ENCODE results near the gene EN2. TPM values are rescaled to one million over a fixed set of nuclear protein-coding genes. Genes with fewer than 3 reads are reported as not detected.

The EN2 gene
- polyA plus RNA-seq, 1 donor from 2014 or later, result not detected

- peaks cover 4% of the 10 kb centered on the region for H3K36me3 Mint-ChIP-seq
- peaks cover 3% of the 10 kb centered on the region for H3K27me3 Mint-ChIP-seq
- H3K9me3 Mint-ChIP-seq, result peaks cover 0 to 8% (median 0%) of the 10 kb centered on the region in 3 donors
- peak overlapping the region; percentile 60 to 88 (median 84) for H3K4me3 Mint-ChIP-seq
- peak overlapping the region in 2 of 3 donors; percentile 59 to 74 for H3K27ac Mint-ChIP-seq
- peaks cover 20 to 27% (median 25%) of the 10 kb centered on the region in 3 donors for H3K4me1 Mint-ChIP-seq
Measured at GRCh38 chr7:155489158-155489840, 31.4 kb downstream of the EN2 start.

DNA sequence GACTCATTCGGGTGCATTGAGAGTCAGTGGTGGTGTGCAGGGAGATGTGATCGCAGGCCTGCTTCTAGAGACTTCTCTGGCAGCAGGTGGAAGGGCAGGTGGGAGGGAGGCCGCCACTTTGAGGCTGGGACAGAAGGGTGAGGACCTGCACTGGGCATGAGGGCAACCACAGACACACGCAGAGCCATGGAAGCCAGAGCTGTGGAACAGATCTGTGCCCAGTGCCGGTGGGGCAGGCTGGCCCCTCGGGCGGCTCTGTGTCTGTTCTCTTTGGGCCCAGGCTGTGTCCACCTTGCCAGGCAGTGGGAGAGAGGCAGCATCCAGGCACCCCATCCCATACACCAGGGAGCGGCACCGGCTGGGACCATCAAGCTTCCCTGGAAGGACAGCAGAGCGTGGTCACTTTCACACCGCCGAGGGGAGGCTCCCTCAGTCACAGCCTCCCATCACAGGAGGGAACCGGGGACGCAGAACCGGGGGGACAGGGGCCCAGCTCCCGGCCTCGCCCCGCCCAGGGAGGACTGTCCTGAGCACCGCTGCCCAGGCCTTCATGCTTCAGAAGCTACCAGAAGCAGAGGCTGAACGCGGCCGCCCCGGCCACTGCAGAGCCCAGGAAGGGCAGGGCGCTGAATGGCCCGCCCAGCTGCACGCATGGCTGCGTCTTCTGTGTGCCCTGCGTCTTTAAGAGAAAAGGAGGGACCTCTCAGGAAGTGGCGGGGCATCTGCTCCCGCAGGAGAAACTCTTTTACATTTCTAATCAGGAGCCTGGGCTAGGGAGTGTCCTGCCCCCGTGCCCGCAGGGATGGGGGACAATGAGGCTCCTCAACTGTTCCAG lies 32.1 kb downstream of the EN2 start:
- Mint-ChIP-seq H3K4me1 (peaks cover 20 to 27% (median 25%) of the 10 kb centered on the region in 3 donors), H3K27me3 (peaks cover 4% of the 10 kb centered on the region), H3K4me3 (peak overlapping the region; percentile 88 to 98 (median 92)), H3K9me3 (peaks cover 0 to 8% (median 0%) of the 10 kb centered on the region in 3 donors), H3K27ac (peak overlapping the region; percentile 6 to 85 (median 59)), H3K36me3 (peaks cover 4% of the 10 kb centered on the region)

DNA sequence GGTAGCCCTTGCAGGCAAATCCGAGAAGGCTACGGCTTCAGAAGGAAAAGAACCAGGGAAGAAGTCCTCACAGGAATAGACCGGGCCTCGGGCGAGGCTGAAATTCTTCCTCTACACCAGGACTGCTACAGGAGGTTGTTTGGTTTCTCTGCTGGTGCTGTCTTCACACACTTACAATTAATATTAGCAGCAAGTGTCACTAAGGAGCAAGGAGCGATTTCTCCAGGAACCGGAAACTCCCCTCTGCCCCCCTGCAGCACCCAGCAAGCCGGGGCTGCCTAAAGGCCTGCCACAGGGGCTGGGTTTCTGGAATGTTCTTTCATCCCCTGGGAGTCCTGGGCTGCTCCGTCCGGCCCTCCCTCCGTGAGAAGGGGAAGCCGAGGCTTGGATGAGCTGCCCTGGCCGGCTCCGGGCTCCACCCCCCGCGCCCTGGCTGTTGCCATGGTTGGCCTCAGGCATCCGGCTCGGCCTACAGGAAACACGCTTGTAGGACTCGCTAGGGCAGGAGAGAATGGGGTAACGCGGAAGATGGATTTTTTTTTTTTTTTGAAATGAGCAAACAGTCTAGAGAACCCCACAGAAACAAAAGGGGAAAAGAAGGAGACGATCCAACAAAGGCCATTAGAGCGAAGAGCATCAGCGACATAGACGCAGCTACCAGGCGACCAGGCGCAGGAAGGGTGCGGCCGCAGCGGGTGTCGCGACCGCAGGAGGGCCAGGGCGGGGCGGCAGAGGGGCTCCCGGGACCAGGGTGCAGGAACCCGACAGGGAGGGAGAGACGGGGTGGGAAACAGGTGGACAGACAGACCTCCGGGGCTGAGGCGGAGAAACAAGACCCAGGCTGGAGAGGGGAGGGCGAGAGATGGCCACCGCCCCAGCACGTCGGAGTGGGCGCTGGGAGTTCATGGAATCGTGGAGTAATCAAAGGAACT lies 33.0 kb downstream of the EN2 start:
- H3K36me3 Mint-ChIP-seq, result peaks cover 4% of the 10 kb centered on the region
- H3K4me3 Mint-ChIP-seq, result peak overlapping the region; percentile 88 to 98 (median 92)
- H3K27me3 Mint-ChIP-seq, result peaks cover 7% of the 10 kb centered on the region
- H3K9me3 Mint-ChIP-seq, result peaks cover 0 to 8% (median 0%) of the 10 kb centered on the region in 3 donors
- peak overlapping the region; percentile 6 to 100 (median 85) for H3K27ac Mint-ChIP-seq
- peaks cover 20 to 27% (median 25%) of the 10 kb centered on the region in 3 donors for H3K4me1 Mint-ChIP-seq

GRCh38 chr7:155491812-155492211 lies 33.9 kb downstream of the EN2 start:
- peak overlapping the region; percentile 83 to 89 (median 88) for H3K4me3 Mint-ChIP-seq
- H3K9me3 Mint-ChIP-seq, result peaks cover 0 to 8% (median 0%) of the 10 kb centered on the region in 3 donors
- H3K36me3 Mint-ChIP-seq, result peaks cover 4% of the 10 kb centered on the region
- peak overlapping the region in 2 of 3 donors; percentile 85 to 89 for H3K27ac Mint-ChIP-seq
- H3K27me3 Mint-ChIP-seq, result peaks cover 8% of the 10 kb centered on the region
- H3K4me1 Mint-ChIP-seq, result peaks cover 20 to 27% (median 25%) of the 10 kb centered on the region in 3 donors

DNA sequence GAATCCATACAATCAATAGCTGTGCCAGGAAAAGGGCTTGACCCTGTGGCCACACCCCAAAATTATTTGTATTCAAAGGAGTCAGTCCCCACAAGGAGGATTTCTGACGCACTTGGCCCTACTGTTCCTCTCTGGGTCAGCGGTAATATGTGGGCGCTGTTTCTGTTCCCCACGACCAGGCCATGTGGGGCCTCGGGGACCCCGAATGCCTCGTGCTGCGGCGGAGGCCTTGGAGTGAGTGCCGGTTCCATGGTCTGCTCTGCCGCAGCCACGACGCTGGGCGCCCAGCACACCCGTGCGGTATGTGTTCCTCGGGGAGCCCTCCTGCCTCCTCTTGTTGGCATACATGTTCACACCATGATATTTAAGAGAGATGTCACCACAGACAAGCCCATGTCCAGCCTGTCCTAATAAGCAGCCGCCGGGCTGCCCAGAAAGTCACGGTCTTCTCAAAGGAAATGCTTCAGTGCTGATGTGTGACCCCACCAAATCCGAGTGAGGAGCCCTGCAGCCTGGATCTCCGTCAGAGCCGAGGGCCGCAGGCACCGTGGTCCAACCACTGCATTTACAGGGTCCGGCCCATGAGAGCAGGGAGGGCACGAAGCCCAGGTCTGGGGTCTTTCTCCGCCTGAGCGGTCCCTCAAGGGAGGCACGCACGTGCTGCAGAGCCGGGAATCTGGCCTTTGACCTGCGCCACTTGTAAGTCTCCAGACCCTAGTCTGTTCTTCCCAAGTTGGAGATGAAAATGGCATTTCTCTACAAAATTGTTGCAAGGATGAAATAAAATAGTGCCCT lies 36.0 kb downstream of the EN2 start:
- H3K27ac Mint-ChIP-seq, result no peak overlapping the region
- H3K4me1 Mint-ChIP-seq, result peaks cover 16 to 24% (median 21%) of the 10 kb centered on the region in 3 donors

DNA sequence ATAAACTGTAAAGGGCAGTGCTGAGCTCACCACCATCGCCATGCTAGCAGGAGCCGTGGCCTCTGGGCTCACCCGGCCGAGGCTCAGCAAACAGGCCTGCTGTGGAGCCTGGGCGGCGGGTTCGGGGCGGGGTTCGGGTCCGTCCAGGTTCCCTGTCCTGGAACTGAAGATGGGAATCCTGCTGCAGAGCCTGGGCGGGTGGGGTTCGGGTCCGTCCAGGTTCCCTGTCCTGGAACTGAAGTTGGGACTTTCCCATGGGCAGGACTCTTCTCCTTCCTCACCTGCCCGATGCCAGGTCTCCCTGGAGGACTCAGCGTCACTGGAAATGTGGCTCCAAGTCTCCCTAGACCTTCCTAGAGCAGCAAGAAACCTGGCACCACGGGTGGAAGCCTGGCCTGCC lies 36.6 kb downstream of the EN2 start:
- Mint-ChIP-seq H3K4me3 (no peak overlapping the region), H3K27ac (no peak overlapping the region), H3K9me3 (peaks cover 0 to 8% (median 0%) of the 10 kb centered on the region in 3 donors), H3K36me3 (no peaks in the 10 kb centered on the region), H3K27me3 (peaks cover 19% of the 10 kb centered on the region), H3K4me1 (peaks cover 11 to 18% (median 15%) of the 10 kb centered on the region in 3 donors)

More for the DNA sequence above, 36.0 kb downstream of the EN2 start:
- Mint-ChIP-seq H3K4me3 (no peak overlapping the region), H3K36me3 (peaks cover under 1% of the 10 kb centered on the region), H3K27me3 (peaks cover 15% of the 10 kb centered on the region), H3K9me3 (peaks cover 0 to 8% (median 0%) of the 10 kb centered on the region in 3 donors)

- H3K4me3 Mint-ChIP-seq, result no peak overlapping the region
- H3K27me3 Mint-ChIP-seq, result peaks cover 24% of the 10 kb centered on the region
- H3K9me3 Mint-ChIP-seq, result peaks cover 0 to 8% (median 0%) of the 10 kb centered on the region in 3 donors
- H3K4me1 Mint-ChIP-seq, result peaks cover 6 to 14% (median 10%) of the 10 kb centered on the region in 3 donors
- no peak overlapping the region for H3K27ac Mint-ChIP-seq
- no peaks in the 10 kb centered on the region for H3K36me3 Mint-ChIP-seq
Measured at GRCh38 chr7:155495440-155496248, 37.7 kb downstream of the EN2 start.

DNA sequence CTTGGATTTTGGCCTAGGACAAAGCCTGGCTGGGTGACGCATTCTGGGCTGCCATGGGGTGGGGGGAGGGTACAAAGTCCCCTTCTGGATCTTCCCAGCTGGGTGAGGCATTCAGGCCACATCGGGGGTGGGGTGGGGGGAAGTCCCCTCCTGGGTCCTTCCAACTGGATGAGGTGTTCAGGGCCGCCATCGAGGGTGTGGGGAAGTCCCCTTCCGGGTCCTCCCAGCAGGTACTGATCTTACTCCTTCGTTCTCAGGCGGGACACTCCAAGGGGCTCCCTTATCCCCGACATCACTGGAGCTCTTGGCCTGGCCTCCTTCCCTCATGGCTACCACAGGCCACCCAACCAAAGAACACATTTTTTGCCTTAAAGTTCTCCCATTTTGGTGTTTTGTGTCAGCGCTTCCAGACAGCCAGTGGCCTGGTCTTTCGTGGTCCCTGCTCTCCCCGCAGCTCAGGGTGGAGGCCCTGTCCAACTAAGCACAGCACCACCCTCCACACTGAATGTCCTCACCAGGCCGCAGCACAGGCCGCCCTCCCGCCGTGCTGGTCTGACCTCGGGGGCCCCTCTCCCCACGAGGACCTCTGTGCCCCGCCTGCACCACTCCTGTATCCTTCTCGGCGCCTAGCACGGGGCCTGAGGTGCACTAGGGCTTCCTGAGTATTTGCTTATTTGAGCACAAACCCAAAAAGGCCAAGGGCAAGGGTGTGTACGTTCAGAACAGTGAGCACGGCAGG lies 38.5 kb downstream of the EN2 start:
- Mint-ChIP-seq H3K4me1 (peaks cover 3 to 7% (median 6%) of the 10 kb centered on the region in 3 donors), H3K9me3 (peaks cover 0 to 5% (median 0%) of the 10 kb centered on the region in 3 donors), H3K4me3 (no peak overlapping the region), H3K27ac (no peak overlapping the region), H3K36me3 (no peaks in the 10 kb centered on the region), H3K27me3 (peaks cover 30% of the 10 kb centered on the region)

- Mint-ChIP-seq H3K4me3 (no peak overlapping the region), H3K27me3 (peaks cover 32% of the 10 kb centered on the region), H3K36me3 (no peaks in the 10 kb centered on the region), H3K27ac (no peak overlapping the region), H3K9me3 (no peaks in the 10 kb centered on the region), H3K4me1 (no peaks in the 10 kb centered on the region)
Measured at GRCh38 chr7:155497149-155497901, 39.4 kb downstream of the EN2 start.

DNA sequence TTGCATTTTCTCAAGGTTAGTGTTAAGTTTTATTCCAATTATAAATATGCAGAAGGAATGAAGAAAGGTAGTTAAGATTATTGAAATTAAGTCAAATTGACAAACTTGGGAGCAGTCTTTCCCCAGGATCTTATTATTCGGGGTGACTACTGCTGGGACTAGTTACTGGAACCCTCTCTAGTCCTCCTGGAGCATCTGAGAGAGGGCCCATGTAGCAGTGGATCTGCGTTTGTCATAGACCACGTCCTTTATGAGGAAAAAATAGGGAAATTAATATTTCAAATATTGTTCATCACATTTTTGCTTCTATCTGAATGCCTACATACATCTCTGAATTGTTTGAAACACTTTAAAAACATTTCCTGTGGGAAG lies 47.5 kb downstream of the EN2 start:
- Mint-ChIP-seq H3K4me3 (no peak overlapping the region), H3K27me3 (peaks cover 62% of the 10 kb centered on the region), H3K36me3 (peaks cover 8% of the 10 kb centered on the region), H3K27ac (peak overlapping the region in 1 of 3 donors; percentile 28), H3K9me3 (peaks cover 0 to 13% (median 4%) of the 10 kb centered on the region in 3 donors), H3K4me1 (peaks cover 6 to 17% (median 15%) of the 10 kb centered on the region in 3 donors)

DNA sequence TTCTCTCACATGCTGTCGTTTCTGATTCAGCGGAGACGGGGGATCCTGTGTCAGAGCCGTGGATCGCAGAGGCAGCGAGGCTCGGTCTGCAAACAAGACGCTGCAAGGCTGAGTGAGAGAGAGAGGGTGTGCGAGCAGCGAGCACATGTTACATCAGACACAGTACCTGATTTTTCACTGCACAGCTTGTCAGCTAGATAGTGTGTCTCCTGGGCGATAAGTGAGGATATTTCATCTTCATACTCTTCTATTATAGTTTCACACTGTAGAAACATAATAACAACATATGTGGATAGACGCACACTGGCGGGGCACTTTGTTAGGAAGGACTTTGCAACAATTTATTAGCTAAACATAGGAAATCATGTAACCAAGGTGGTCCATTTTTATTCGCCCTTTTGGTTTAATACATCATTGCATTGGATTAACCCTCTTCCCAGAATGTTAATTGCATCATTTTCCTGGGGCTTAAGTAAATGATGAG lies 49.0 kb downstream of the EN2 start:
- H3K36me3 Mint-ChIP-seq, result peaks cover 8% of the 10 kb centered on the region
- H3K27me3 Mint-ChIP-seq, result peaks cover 57% of the 10 kb centered on the region
- H3K4me1 Mint-ChIP-seq, result peaks cover 6 to 17% (median 15%) of the 10 kb centered on the region in 3 donors
- peak overlapping the region; percentile 76 to 91 (median 85) for H3K27ac Mint-ChIP-seq
- H3K9me3 Mint-ChIP-seq, result peaks cover 0 to 14% (median 4%) of the 10 kb centered on the region in 3 donors
- peak overlapping the region in 1 of 4 donors; percentile 63 for H3K4me3 Mint-ChIP-seq

DNA sequence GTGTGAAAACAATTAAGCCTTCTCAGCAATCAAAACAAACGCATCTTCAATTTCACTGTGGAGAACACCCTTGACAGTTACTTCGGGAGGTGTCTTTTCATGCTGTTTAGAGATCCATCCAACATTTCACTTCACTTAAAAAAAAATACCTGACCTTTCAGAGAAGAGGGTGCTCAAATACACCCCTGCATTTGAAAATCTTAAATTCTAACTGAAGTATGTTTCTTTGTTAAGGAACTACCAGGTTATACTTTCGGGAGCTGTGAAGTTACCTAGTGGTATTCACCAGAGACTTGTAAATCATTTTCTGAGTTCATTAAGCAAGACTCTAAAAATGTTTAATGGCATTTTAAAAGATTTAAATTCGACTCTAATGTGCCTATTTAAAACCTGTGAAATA lies 49.6 kb downstream of the EN2 start:
- H3K4me3 Mint-ChIP-seq, result no peak overlapping the region
- peaks cover 8% of the 10 kb centered on the region for H3K36me3 Mint-ChIP-seq
- peaks cover 60% of the 10 kb centered on the region for H3K27me3 Mint-ChIP-seq
- peaks cover 6 to 19% (median 17%) of the 10 kb centered on the region in 3 donors for H3K4me1 Mint-ChIP-seq
- peak overlapping the region; percentile 53 to 91 (median 84) for H3K27ac Mint-ChIP-seq
- peaks cover 0 to 14% (median 4%) of the 10 kb centered on the region in 3 donors for H3K9me3 Mint-ChIP-seq
